ENCODE data around the gene GEMIN7.

GRCh38 chr19:45066921-45067661 lies 12.0 kb upstream of the GEMIN7 start:
- no peak for TF ChIP-seq CTCF (IDR thresholded peaks at IDR 0.05; ENCODE audit: poor library complexity)
- TF ChIP-seq EZH2 (IDR thresholded peaks at IDR 0.05; ENCODE audit: borderline replicate concordance) = no peak
- no peak for TF ChIP-seq EZH2phosphoT487 (IDR thresholded peaks at IDR 0.05; ENCODE audit: low read depth, severe bottlenecking, unreplicated experiment)
